ENCODE results near the gene USF1. TPM values are rescaled to one million over a fixed set of nuclear protein-coding genes. Genes with fewer than 3 reads are reported as not detected.

The USF1 gene
- total and polyA plus RNA-seq, 9 of the 15 experiments (the other 6 are each of a cell fraction or from before 2014, with no cell fraction given): 7.4 to 60.2 (median 54.2) TPM

DNA sequence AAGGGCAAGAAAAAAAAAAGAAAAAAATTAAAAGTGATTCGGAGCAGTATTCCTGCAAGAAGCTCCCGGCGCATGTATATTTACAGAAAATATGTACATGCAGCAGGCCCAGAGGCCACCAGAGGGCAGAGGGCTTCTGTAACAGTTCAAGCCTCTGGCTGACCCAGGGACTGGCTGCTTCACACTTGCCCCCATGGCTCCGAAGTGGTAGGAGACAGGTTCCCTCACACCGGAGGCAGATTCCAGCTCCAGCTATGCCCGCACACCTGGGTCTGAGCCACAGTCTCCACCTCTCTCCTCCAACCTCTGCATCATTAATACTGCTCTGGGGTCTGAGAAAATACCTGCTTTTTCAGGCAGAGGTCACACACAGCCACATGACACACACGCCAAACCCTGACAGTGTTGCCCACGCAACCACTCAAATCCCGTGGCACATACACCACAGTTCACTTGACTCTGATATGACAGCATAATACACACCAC is 26.2 kb upstream of the USF1 start (continued):
- TF ChIP-seq, protein P1, sequence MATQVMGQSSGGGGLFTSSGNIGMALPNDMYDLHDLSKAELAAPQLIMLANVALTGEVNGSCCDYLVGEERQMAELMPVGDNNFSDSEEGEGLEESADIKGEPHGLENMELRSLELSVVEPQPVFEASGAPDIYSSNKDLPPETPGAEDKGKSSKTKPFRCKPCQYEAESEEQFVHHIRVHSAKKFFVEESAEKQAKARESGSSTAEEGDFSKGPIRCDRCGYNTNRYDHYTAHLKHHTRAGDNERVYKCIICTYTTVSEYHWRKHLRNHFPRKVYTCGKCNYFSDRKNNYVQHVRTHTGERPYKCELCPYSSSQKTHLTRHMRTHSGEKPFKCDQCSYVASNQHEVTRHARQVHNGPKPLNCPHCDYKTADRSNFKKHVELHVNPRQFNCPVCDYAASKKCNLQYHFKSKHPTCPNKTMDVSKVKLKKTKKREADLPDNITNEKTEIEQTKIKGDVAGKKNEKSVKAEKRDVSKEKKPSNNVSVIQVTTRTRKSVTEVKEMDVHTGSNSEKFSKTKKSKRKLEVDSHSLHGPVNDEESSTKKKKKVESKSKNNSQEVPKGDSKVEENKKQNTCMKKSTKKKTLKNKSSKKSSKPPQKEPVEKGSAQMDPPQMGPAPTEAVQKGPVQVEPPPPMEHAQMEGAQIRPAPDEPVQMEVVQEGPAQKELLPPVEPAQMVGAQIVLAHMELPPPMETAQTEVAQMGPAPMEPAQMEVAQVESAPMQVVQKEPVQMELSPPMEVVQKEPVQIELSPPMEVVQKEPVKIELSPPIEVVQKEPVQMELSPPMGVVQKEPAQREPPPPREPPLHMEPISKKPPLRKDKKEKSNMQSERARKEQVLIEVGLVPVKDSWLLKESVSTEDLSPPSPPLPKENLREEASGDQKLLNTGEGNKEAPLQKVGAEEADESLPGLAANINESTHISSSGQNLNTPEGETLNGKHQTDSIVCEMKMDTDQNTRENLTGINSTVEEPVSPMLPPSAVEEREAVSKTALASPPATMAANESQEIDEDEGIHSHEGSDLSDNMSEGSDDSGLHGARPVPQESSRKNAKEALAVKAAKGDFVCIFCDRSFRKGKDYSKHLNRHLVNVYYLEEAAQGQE (IDR thresholded peaks at IDR 0.05; ENCODE audit: borderline replicate concordance): peak; percentile 84
- TF ChIP-seq, protein P1 (CRISPR knock-in tag; IDR thresholded peaks at IDR 0.05; ENCODE audit: low read depth): no peak
- TF ChIP-seq, protein P2, sequence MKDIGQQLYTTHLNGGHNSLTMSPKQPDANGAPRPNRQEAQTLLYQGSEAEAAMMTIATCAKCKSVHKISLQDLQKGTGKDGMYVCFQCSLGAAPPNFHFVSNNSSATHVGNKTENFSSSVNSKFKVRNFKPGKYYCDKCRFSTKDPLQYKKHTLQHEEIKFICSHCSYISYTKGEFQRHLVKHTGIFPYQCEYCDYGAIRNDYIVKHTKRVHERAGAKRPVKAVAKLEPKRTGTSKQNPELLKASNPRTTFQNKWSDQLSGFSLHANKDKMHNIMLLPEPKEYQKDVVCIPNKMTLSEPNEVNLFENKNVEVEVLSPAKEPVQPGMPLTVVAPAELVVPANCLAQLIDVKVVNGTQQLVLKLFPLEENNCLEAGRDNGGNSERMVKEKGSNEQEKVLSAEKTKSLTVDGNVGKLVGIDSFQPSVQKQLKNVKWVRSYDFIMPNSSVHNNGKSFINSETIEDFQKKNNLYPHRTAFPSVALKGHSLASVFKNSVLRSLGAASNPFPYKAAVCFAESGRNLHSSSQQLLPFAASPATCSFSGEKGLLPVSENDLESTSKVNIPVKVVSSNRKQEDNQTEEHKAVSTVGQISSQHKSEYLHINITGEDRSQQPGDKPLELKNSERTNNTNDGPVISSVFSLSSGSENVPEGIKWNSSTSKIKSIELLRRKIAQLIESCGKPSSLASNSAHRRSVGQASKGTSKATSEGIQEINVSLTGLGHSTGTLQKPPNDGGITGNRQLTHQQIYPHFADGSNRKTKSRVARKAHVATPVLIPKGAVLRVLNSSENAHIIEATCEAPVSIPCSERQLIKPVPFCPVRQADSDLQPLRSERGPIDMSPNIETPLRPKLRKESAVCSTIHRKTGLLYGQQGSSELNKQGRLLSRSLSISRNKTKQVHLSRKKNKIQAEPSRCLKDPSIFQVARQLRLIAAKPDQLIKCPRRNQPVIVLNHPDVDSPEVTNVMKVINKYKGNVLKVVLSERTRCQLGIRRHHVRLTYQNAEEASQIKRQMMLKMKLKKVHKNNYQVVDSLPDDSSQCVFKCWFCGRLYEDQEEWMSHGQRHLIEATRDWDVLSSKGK (CRISPR knock-in tag; IDR thresholded peaks at IDR 0.05): no peak
- TF ChIP-seq, protein P3, sequence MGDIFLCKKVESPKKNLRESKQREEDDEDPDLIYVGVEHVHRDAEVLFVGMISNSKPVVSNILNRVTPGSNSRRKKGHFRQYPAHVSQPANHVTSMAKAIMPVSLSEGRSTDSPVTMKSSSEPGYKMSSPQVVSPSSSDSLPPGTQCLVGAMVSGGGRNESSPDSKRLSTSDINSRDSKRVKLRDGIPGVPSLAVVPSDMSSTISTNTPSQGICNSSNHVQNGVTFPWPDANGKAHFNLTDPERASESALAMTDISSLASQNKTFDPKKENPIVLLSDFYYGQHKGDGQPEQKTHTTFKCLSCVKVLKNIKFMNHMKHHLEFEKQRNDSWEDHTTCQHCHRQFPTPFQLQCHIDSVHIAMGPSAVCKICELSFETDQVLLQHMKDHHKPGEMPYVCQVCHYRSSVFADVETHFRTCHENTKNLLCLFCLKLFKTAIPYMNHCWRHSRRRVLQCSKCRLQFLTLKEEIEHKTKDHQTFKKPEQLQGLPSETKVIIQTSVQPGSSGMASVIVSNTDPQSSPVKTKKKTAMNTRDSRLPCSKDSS (IDR thresholded peaks at IDR 0.05; ENCODE audit: low read depth, partially characterized antibody): no peak
- TF ChIP-seq, protein P4, sequence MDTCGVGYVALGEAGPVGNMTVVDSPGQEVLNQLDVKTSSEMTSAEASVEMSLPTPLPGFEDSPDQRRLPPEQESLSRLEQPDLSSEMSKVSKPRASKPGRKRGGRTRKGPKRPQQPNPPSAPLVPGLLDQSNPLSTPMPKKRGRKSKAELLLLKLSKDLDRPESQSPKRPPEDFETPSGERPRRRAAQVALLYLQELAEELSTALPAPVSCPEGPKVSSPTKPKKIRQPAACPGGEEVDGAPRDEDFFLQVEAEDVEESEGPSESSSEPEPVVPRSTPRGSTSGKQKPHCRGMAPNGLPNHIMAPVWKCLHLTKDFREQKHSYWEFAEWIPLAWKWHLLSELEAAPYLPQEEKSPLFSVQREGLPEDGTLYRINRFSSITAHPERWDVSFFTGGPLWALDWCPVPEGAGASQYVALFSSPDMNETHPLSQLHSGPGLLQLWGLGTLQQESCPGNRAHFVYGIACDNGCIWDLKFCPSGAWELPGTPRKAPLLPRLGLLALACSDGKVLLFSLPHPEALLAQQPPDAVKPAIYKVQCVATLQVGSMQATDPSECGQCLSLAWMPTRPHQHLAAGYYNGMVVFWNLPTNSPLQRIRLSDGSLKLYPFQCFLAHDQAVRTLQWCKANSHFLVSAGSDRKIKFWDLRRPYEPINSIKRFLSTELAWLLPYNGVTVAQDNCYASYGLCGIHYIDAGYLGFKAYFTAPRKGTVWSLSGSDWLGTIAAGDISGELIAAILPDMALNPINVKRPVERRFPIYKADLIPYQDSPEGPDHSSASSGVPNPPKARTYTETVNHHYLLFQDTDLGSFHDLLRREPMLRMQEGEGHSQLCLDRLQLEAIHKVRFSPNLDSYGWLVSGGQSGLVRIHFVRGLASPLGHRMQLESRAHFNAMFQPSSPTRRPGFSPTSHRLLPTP (IDR thresholded peaks at IDR 0.05; ENCODE audit: borderline replicate concordance, extremely low read depth, insufficient read length): no peak
- TF ChIP-seq NR2C1 (IDR thresholded peaks at IDR 0.05) (no peak), NR2C1 (tag; IDR thresholded peaks at IDR 0.05) (peak; percentile 50; the same call in 1 of the 2 replicates), SNIP1 (IDR thresholded peaks at IDR 0.05; ENCODE audit: low read depth) (0 out of 2 replicates have a peak, but pooled peaks have one; percentile 11), TCF7L2 (IDR thresholded peaks at IDR 0.05; ENCODE audit: low read depth, low read length) (no peak), ZNF263 (CRISPR knock-in tag; IDR thresholded peaks at IDR 0.05; ENCODE audit: borderline replicate concordance) (no peak), NBN (IDR thresholded peaks at IDR 0.05; ENCODE audit: low read depth) (0 out of 2 replicates have a peak, but pooled peaks have one; percentile 39)
